Epithelial cell of esophagus (primary cell): ENCODE results near the gene JADE1.

ENCODE experiments used
- DNase-seq: peaks from one replicate; pipeline ENCODE4 v3.0.0; 2010; ENCODE audit warnings: low read depth
- H3K4me3 ChIP-seq: 2 replicates; pipeline ENCODE4 v1.5.1; 2011; ENCODE audit warnings: mild to moderate bottlenecking, low read length, control low read depth
- TF ChIP-seq, protein P1 (sequence below): IDR thresholded peaks from 2 replicates; pipeline ENCODE4 v1.5.1; 2011; ENCODE audit warnings: low read depth, mild to moderate bottlenecking, low read length, control low read depth, inconsistent platforms; ENCODE audit not compliant: insufficient read depth; ENCODE audit errors: missing control alignments

The JADE1 gene

DNA sequence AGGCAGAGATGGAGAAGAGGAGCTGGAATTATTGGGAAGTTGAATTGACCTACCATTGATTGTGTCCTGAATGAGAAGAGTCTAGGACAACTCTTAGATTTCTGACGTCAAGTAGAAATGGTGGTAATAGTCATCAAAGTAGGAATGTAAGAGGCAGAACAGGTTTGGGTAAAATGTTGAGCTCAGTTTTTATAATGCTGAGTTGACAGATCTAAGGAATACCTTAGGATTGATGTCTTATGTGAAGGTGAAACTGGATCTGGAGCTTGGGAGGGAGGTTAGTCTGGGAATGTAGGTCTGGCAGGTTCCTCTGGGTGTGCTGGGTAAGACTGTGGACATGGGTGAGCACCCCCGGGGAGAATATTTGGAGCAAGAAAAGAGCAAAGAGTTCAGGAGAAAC, 31.9 kb downstream of the JADE1 start:
- H3K4me3 ChIP-seq, result no peak overlapping the region
- TF ChIP-seq, protein P1, sequence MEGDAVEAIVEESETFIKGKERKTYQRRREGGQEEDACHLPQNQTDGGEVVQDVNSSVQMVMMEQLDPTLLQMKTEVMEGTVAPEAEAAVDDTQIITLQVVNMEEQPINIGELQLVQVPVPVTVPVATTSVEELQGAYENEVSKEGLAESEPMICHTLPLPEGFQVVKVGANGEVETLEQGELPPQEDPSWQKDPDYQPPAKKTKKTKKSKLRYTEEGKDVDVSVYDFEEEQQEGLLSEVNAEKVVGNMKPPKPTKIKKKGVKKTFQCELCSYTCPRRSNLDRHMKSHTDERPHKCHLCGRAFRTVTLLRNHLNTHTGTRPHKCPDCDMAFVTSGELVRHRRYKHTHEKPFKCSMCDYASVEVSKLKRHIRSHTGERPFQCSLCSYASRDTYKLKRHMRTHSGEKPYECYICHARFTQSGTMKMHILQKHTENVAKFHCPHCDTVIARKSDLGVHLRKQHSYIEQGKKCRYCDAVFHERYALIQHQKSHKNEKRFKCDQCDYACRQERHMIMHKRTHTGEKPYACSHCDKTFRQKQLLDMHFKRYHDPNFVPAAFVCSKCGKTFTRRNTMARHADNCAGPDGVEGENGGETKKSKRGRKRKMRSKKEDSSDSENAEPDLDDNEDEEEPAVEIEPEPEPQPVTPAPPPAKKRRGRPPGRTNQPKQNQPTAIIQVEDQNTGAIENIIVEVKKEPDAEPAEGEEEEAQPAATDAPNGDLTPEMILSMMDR, result no peak
- peak; percentile 54 for DNase-seq

DNA sequence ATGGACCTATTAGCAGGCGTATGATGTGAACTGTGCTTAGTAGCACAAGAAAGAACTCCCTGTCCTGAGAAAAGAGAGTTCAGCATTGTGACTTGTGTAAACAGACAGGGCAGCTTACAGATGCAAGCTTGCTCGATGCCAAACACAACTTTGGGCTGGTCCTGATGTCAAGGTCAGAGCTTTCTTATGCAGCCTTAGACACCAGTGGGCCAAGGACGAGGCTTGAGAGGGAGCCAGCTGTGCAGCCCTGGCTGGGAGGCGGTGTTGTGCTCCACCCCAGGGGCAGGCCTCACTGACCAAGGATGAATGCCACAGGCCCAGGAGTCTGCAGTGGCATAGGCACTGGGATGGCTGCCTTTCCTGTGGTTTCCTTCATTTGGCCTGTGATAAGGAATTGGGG, 35.4 kb downstream of the JADE1 start:
- H3K4me3 ChIP-seq, result no peak overlapping the region
- TF ChIP-seq, protein P1, result no peak
- no peak for DNase-seq

DNA sequence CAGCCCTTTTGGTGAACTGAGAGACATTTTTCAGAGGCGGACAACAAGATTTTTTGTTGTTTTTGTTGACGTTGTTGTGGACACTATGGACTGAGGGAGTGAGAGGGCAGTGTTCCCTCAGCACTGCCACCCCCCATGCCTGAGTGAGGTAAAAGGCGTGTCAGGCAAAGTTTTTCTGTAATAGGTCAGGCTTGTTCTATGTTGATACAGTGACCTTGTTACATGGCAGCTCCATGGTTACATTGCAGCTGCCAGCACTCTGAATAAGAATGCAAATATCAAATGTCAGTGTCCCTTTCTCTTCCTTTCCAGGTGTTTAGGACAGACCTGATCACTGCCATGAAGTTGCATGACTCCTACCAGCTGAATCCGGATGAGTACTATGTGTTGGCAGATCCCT, 36.6 kb downstream of the JADE1 start:
- H3K4me3 ChIP-seq, result no peak overlapping the region
- no peak for DNase-seq
- TF ChIP-seq, protein P1, result no peak

DNA sequence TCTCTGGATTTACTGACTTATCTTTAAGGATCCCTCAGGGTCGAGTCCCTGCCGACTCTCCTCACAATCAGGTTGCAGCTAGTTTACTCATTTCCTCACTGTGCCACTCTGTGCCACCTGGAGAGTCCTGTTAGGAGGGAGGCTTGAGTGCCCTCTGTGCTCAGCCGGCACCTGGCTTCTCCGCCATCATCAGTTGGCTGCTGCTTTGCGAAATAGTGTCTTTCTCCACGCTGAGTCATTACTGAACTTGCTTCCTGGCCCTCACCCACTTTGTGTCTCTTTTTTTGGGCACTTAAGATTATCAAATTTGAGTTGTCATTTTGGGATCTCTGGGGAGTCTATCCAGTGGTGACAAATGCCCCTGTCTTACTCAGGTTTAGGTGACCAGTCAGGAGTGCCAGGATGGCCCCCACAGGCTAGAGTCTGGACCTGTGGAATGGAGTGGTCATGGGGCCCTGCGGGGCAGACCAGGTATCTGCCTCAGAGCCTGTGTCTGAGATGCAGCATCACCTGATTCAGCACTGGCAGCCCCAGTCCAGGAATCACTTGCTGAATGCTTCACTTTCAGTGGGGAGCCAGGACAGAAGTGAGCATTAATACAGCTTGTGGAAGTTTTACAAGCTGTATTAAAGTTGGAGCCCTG, 37.7 kb downstream of the JADE1 start:
- TF ChIP-seq, protein P1, result no peak
- peak; percentile 42 for DNase-seq
- H3K4me3 ChIP-seq, result no peak overlapping the region

DNA sequence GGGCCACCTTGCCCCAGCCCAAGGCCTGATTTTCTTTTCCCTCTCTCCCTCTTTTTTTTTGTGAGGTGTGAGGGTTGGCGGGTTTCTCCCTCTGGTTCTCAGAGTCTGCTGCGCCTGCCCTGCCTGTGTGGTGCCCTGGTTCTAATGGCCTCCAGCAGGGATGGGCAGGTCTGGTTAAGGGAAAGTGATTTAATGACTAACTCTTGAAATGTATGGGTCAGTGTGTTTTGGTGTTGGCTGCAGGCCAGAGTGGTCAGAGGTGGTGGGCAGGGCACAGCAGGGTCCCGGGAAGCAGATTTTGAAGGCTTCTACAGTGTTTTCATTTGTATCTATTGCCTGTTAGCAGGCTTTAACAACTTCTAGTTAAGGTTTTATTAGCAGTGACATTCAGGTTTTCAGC, 39.0 kb downstream of the JADE1 start:
- no peak for DNase-seq
- H3K4me3 ChIP-seq, result no peak overlapping the region
- TF ChIP-seq, protein P1, result no peak

DNA sequence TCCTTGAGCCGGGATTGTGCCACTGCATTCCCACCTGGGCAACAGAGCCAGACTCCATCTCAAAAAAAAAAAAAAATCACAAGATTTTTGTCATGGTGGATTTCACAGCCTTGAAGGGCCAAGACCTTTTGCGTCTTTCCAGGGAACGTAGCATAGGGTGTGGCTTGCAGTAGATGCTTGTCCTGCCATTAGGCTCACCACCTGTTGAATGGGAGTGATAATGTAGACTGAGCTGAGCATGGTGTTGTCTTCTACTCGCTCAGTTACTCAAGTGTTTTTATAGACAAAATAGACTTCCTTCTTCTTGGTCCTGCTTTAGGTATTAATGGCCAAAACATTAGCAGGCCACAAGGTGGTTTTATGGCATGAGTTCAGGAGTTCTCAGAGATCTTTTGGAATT, 40.8 kb downstream of the JADE1 start:
- TF ChIP-seq, protein P1, result no peak
- H3K4me3 ChIP-seq, result no peak overlapping the region
- DNase-seq, result no peak

DNA sequence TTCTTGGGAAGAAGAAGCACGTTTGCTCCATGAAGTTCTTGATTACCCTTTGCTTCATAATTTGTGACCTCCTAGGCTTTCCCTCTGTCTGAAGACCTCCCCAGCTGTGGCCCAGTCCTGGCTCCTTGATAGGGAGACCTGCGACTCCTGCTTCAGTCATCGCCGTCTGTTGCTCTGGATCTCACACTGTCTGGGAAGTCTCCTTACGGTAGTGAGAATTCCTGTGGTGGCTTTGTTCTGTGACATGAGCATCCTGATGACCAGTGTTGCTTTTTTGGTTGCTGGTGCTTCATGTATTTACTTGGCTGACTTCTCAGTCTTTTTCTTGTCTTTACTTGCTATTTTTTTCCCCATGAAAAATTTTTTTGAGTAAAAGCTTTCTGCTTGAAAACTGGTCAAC, 44.2 kb downstream of the JADE1 start:
- H3K4me3 ChIP-seq, result no peak overlapping the region
- no peak for DNase-seq
- TF ChIP-seq, protein P1, result no peak
